Stimulated activated memory B cell treated with anti-CD40 and anti-IgM and Interleukin-4, amounts not matched to agents 10 μg/mL and 1 μg/mL and 100 μg/mL, for 72 hours (primary cell): ENCODE data around the gene GCA.

Source experiments
- ATAC-seq: fragments of 150-1000 bp; cut with Tn5 transposase; 2 replicates; pipeline ENCODE4 v1.10.0; 2021
- H3K27ac Mint-ChIP-seq: one replicate; pipeline ENCODE4 v1.8.0; 2022; ENCODE audit warnings: mild to moderate bottlenecking, mixed read lengths
- H3K27me3 Mint-ChIP-seq: one replicate; pipeline ENCODE4 v1.8.0; 2022; ENCODE audit warnings: mixed read lengths
- H3K36me3 Mint-ChIP-seq: one replicate; pipeline ENCODE4 v1.8.0; 2022; ENCODE audit warnings: mixed read lengths
- H3K4me1 Mint-ChIP-seq: one replicate; pipeline ENCODE4 v1.8.0; 2022; ENCODE audit warnings: mixed read lengths
- H3K4me3 Mint-ChIP-seq: one replicate; pipeline ENCODE4 v1.8.0; 2022; ENCODE audit warnings: mild to moderate bottlenecking, moderate library complexity, mixed read lengths
- H3K9me3 Mint-ChIP-seq: one replicate; pipeline ENCODE4 v1.8.0; 2022; ENCODE audit warnings: mixed read lengths

Gene GCA

GRCh38 chr2:162343824-162344616 lies at the start of gene GCA:
TSS of gene GCA (plus strand) at chr2:162344132. CDS start at chr2:162344249, 117 bp downstream.
- peak; percentile 100 for ATAC-seq
- Mint-ChIP-seq H3K4me1 (peaks cover 5% of the 10 kb centered on the region), H3K27me3 (no peaks in the 10 kb centered on the region), H3K9me3 (no peaks in the 10 kb centered on the region), H3K4me3 (peak within 1 kb of the TSS; percentile 82), H3K27ac (peak within 1 kb of the TSS; percentile 33), H3K36me3 (no peaks in the 10 kb centered on the region)

DNA sequence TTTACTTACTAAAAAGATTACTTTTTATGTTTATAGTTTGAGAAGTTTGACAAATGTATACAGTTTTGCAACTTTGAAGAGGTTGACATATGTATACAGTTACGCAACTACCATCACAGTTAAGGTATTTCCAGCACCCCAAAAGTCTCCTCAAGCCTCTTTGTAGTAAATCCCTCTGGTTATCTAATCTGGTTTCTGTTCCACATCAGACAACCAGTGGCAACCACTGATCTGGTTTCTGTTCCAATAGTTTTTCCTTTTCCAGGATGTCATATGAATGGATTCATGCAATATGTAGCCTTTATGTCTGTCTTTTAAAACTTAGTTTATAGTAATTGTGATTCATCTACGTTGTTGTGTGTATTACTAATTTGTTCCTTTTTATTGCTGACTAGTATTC lies 48.9 kb upstream of the GCA start:
- no peak overlapping the region for H3K27ac Mint-ChIP-seq
- H3K27me3 Mint-ChIP-seq: no peaks in the 10 kb centered on the region
- H3K4me3 Mint-ChIP-seq: no peak overlapping the region
- no peaks in the 10 kb centered on the region for H3K9me3 Mint-ChIP-seq
- peaks cover 13% of the 10 kb centered on the region for H3K36me3 Mint-ChIP-seq
- no peaks in the 10 kb centered on the region for H3K4me1 Mint-ChIP-seq
- no peak for ATAC-seq

- Mint-ChIP-seq H3K36me3 (peaks cover 8% of the 10 kb centered on the region), H3K4me3 (no peak overlapping the region), H3K27me3 (no peaks in the 10 kb centered on the region), H3K27ac (no peak overlapping the region), H3K4me1 (peaks cover 4% of the 10 kb centered on the region), H3K9me3 (no peaks in the 10 kb centered on the region)
- no peak for ATAC-seq
Measured at GRCh38 chr2:162297925-162298552, 45.9 kb upstream of the GCA start.

DNA sequence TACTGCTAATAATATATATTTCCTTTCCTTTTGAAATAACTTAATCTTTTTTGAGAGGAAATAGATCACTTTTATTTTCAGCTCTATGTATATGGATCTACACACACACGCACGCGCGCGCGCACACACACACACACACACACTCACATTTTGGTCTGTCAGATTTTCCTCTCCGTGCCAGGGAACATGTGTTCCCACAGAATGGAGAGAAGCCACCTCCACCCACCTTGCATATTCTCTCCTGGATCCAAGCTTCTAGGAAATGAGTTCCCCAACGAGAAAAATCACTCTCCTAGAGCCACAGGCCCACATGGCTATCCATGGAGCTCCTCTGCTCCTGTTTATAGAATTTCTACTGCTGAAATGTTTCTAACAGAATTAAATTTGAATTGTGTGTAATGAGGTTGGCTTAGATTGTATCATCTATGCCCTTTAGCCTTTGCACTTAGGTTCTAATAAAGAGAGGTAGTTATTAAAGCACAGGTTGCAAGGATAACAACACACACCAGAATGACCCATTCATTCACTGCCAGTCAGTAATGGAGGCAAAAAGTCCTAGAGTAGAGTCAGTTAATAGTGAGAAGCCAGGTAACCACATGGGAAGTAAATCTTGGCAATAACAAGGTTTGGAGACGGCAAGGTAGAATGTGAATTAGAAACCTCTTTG lies 45.1 kb upstream of the GCA start:
- Mint-ChIP-seq H3K36me3 (peaks cover 8% of the 10 kb centered on the region), H3K27me3 (no peaks in the 10 kb centered on the region), H3K27ac (no peak overlapping the region), H3K9me3 (no peaks in the 10 kb centered on the region), H3K4me3 (no peak overlapping the region), H3K4me1 (peaks cover 4% of the 10 kb centered on the region)
- ATAC-seq: no peak

DNA sequence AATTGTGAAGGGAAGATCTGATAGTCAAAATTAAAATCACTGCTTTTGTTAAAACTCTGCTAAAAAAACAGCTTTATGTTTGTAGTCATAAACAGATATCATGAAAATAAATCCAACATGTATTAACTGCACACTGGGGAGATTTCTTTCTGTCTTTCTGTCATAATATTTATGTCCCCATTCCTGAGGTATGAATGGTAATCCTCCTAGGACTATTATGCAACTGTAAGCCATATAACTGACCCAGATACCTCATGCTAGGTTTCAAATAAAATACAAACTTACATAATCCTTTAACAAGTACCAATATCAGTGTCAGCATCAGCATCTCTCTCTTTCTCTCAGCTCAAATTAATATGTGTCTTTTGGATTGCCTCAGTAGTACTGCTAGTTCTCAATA lies 43.7 kb upstream of the GCA start:
- Mint-ChIP-seq H3K27ac (no peak overlapping the region), H3K4me3 (no peak overlapping the region), H3K4me1 (peaks cover 4% of the 10 kb centered on the region), H3K36me3 (peaks cover 6% of the 10 kb centered on the region), H3K27me3 (no peaks in the 10 kb centered on the region), H3K9me3 (no peaks in the 10 kb centered on the region)
- ATAC-seq: no peak

- Mint-ChIP-seq H3K4me1 (peaks cover 4% of the 10 kb centered on the region), H3K4me3 (no peak overlapping the region)
- peak; percentile 53 for ATAC-seq
Measured at GRCh38 chr2:162301151-162301804, 42.7 kb upstream of the GCA start.

DNA sequence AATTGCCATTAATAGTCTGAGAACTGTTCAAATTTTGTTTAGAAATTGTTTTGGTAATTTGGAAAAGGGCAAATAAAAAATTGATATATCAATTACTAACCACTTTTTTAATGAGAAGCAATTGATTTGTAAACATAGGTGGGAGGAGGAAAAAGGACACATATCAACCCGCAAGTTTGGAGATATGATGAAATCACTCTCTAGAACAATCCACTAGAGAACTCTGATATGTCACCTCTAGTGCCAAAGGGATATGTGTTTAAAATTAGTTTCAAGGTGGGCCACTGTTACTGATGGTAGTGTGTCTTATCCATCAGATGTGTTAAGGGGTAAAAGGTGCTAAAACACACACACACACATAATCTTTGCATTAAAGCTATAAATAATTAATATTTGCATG lies 42.1 kb upstream of the GCA start:
- no peaks in the 10 kb centered on the region for H3K27me3 Mint-ChIP-seq
- no peak overlapping the region for H3K4me3 Mint-ChIP-seq
- H3K9me3 Mint-ChIP-seq: no peaks in the 10 kb centered on the region
- no peaks in the 10 kb centered on the region for H3K36me3 Mint-ChIP-seq
- ATAC-seq: no peak
- peaks cover 4% of the 10 kb centered on the region for H3K4me1 Mint-ChIP-seq
- H3K27ac Mint-ChIP-seq: no peak overlapping the region

More at GRCh38 chr2:162301151-162301804, 42.7 kb upstream of the GCA start:
- H3K9me3 Mint-ChIP-seq: no peaks in the 10 kb centered on the region
- H3K36me3 Mint-ChIP-seq: no peaks in the 10 kb centered on the region
- no peak overlapping the region for H3K27ac Mint-ChIP-seq
- no peaks in the 10 kb centered on the region for H3K27me3 Mint-ChIP-seq

GRCh38 chr2:162305901-162306300 lies 38.0 kb upstream of the GCA start:
- Mint-ChIP-seq H3K27me3 (no peaks in the 10 kb centered on the region), H3K4me3 (no peak overlapping the region), H3K27ac (no peak overlapping the region), H3K9me3 (no peaks in the 10 kb centered on the region), H3K4me1 (peaks cover 15% of the 10 kb centered on the region), H3K36me3 (peaks cover 22% of the 10 kb centered on the region)
- no peak for ATAC-seq

DNA sequence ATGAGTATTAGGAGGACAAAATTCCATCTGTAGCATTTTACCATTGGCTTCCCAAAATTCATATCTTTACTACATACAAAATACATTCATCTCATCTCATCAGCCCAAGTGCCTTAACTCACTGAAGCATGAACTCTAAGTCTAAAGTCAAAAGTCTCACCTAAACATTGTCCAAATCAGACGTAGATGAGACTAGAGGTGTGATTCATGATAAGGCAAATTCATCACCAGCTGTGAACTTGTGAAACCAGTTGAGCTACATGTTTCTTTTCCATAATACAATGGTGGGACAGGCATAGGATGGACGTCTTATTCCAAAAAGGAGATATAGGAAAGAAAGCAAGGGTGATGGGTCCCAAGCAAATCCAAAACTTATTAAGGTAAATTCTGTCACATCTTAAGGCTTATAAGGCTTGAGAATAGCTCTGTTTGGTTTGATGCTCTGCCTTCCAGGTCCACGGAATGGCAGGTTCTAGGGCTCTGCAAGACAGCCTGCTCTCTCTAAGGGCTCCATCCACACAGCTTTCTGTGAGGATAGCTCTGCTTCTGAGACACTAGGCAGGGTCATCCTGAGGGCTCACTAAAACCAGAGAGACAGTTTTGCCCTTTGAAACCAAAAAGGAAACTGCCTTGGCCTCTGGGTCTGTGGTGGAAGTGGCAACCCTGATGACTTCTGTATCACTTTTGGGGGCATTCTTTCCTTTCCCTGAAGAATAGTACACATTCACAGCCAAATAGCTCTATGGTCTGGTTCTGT lies 35.0 kb upstream of the GCA start:
- Mint-ChIP-seq H3K4me1 (peaks cover 23% of the 10 kb centered on the region), H3K4me3 (no peak overlapping the region), H3K27ac (peak overlapping the region; percentile 20), H3K9me3 (no peaks in the 10 kb centered on the region), H3K27me3 (no peaks in the 10 kb centered on the region), H3K36me3 (peaks cover 26% of the 10 kb centered on the region)
- ATAC-seq: no peak

DNA sequence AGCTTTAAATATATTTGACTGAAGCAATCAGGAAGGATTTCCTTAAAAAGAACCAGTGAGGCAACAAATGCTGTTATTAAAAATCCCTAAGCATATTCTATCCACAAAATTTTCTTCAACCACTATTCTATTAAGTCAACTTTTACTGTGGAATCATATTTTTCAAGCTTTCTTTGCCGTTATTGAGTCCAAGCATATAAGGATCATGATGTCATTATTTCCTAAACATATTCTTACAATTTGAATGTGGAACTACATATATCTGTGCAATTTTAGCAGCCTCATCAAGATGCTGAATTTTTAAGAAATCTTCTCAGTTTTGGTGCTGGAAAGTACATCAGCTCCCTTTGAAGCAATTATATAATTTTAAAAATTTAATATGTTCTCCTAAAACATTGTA lies 31.1 kb upstream of the GCA start:
- Mint-ChIP-seq H3K27me3 (no peaks in the 10 kb centered on the region), H3K36me3 (peaks cover 38% of the 10 kb centered on the region), H3K27ac (no peak overlapping the region), H3K4me3 (no peak overlapping the region), H3K4me1 (peaks cover 52% of the 10 kb centered on the region), H3K9me3 (no peaks in the 10 kb centered on the region)
- no peak for ATAC-seq

GRCh38 chr2:162315938-162316337 lies 28.0 kb upstream of the GCA start:
- peaks cover 21% of the 10 kb centered on the region for H3K36me3 Mint-ChIP-seq
- no peaks in the 10 kb centered on the region for H3K27me3 Mint-ChIP-seq
- H3K9me3 Mint-ChIP-seq: no peaks in the 10 kb centered on the region
- no peak for ATAC-seq
- peaks cover 64% of the 10 kb centered on the region for H3K4me1 Mint-ChIP-seq
- H3K4me3 Mint-ChIP-seq: peak overlapping the region; percentile 90
- peak overlapping the region; percentile 98 for H3K27ac Mint-ChIP-seq

- H3K9me3 Mint-ChIP-seq: no peaks in the 10 kb centered on the region
- H3K36me3 Mint-ChIP-seq: peaks cover 21% of the 10 kb centered on the region
- no peaks in the 10 kb centered on the region for H3K27me3 Mint-ChIP-seq
- H3K4me1 Mint-ChIP-seq: peaks cover 69% of the 10 kb centered on the region
- no peak for ATAC-seq
- peak overlapping the region; percentile 90 for H3K4me3 Mint-ChIP-seq
- H3K27ac Mint-ChIP-seq: peak overlapping the region; percentile 98
Measured at GRCh38 chr2:162316590-162316989, 27.3 kb upstream of the GCA start.

GRCh38 chr2:162317058-162317742 lies 26.7 kb upstream of the GCA start:
- Mint-ChIP-seq H3K27me3 (no peaks in the 10 kb centered on the region), H3K4me3 (peak overlapping the region; percentile 90), H3K36me3 (peaks cover 21% of the 10 kb centered on the region), H3K27ac (peak overlapping the region; percentile 98), H3K4me1 (peaks cover 68% of the 10 kb centered on the region), H3K9me3 (no peaks in the 10 kb centered on the region)
- no peak for ATAC-seq

GRCh38 chr2:162317861-162318327 lies 26.0 kb upstream of the GCA start:
- Mint-ChIP-seq H3K36me3 (peaks cover 21% of the 10 kb centered on the region), H3K27ac (peak overlapping the region; percentile 98)
- peak; percentile 44 for ATAC-seq

More at GRCh38 chr2:162317861-162318327, 26.0 kb upstream of the GCA start:
- H3K27me3 Mint-ChIP-seq: no peaks in the 10 kb centered on the region
- H3K9me3 Mint-ChIP-seq: no peaks in the 10 kb centered on the region
- peak overlapping the region; percentile 90 for H3K4me3 Mint-ChIP-seq
- peaks cover 61% of the 10 kb centered on the region for H3K4me1 Mint-ChIP-seq
